Brain microvascular endothelial cell (primary cell): ENCODE measurements around the gene AATK.
"Not testable (repeated sequence)": the region's sequence is repeated elsewhere in the genome, so short reads cannot be mapped to it uniquely, and the experiment has no call there.

ENCODE experiments used
- DNase-seq: peaks from one replicate; pipeline ENCODE4 v3.0.0-alpha.2; 2020
- H3K27ac ChIP-seq: fragments of 250-450 bp; sonication (Bioruptor Pico); 2 replicates; pipeline ENCODE4 v1.5.1; 2020; ENCODE audit warnings: mild to moderate bottlenecking, moderate library complexity
- H3K27me3 ChIP-seq: fragments of 250-450 bp; sonication (Bioruptor Pico); replicated peaks from 2 replicates; pipeline ENCODE4 v1.5.1; 2020; ENCODE audit warnings: mild to moderate bottlenecking
- H3K36me3 ChIP-seq: fragments of 250-450 bp; sonication (Bioruptor Pico); replicated peaks from 2 replicates; pipeline ENCODE4 v1.5.1; 2020; ENCODE audit warnings: mild to moderate bottlenecking
- H3K4me3 ChIP-seq: 2 replicates; pipeline ENCODE4 v1.5.1; 2011; ENCODE audit warnings: low read depth, mild to moderate bottlenecking, control low read depth, low read length, moderate library complexity
- in situ Hi-C: cut with HindIII; loops from 2 replicates; pipeline ENCODE4 v1.10.0; 2017; ENCODE audit warnings: low sequenced_read_pairs, low pct_ligation_motif_present
- TF ChIP-seq, protein P1 (sequence below): IDR thresholded peaks from 2 replicates; pipeline ENCODE4 v1.5.1; 2011; ENCODE audit warnings: low read depth, mild to moderate bottlenecking, moderate library complexity, low read length, control low read depth, inconsistent platforms; ENCODE audit errors: missing control alignments

The AATK gene

DNA sequence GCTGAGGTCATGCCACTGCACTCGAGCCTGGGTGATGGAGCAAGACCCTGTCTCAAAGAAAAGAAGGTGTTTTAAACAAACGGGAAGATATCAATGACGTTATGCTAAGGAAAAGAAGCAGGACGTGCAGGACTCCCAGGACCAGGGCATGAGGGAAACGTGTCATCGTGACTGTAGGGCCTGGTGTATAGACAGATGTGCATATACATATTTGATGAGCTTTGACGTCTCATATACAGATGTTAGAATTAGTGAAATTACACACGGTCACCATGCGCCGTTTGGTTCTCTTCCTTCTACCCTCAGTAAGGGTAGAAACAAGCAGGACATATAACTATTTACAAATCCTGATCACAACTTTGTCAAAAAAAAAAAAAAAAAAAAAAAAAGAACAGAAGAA lies 18.3 kb downstream of the AATK start:
- H3K4me3 ChIP-seq: no peak overlapping the region
- no peak for DNase-seq

DNA sequence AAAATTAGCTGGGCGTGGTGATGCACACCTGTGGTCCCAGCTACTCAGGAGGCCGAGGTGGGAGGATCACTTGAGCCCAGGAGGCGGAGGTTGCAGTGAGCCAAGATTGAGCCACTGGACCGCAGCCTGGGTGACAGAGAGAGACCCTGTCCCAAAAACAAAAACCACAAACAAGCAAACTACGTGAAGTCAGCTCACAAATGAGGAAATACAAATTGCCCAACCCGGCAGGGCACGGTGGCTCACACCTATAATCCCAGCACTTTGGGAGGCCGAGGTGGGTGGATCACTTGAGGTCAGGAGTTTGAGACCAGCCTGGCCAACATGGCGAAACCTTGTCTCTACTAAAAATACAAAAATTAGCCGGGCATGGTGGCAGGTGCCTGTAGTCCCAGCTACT lies 19.8 kb downstream of the AATK start:
- in situ Hi-C loops, H3K4me3 ChIP-seq: not testable (repeated sequence)

More for the DNA sequence above, 18.3 kb downstream of the AATK start:
- no peaks in the 10 kb centered on the region for H3K27me3 ChIP-seq
- in situ Hi-C loops: no loop called here
- TF ChIP-seq, protein P1, sequence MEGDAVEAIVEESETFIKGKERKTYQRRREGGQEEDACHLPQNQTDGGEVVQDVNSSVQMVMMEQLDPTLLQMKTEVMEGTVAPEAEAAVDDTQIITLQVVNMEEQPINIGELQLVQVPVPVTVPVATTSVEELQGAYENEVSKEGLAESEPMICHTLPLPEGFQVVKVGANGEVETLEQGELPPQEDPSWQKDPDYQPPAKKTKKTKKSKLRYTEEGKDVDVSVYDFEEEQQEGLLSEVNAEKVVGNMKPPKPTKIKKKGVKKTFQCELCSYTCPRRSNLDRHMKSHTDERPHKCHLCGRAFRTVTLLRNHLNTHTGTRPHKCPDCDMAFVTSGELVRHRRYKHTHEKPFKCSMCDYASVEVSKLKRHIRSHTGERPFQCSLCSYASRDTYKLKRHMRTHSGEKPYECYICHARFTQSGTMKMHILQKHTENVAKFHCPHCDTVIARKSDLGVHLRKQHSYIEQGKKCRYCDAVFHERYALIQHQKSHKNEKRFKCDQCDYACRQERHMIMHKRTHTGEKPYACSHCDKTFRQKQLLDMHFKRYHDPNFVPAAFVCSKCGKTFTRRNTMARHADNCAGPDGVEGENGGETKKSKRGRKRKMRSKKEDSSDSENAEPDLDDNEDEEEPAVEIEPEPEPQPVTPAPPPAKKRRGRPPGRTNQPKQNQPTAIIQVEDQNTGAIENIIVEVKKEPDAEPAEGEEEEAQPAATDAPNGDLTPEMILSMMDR: no peak
- no peak overlapping the region for H3K27ac ChIP-seq
- no peaks in the 10 kb centered on the region for H3K36me3 ChIP-seq

DNA sequence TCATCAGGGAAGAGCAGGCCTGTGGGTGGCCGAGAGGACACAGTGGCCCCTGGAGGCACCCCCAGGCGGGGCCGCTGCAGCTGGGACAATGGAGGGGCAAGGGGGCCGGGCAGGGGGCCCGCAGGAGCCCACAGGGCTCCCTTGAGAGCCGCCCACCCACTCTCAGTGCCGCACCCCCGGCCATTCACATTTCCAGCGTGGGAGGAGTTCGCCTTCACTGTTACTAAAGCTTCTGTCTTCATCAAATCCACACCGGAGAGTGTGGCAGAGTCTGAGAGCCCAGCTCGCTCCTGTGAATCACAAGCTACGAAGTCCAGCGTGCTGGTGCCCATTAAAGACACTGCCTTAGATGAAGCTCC lies 21.6 kb downstream of the AATK start:
- no peak for DNase-seq
- no peaks in the 10 kb centered on the region for H3K27me3 ChIP-seq
- no peaks in the 10 kb centered on the region for H3K36me3 ChIP-seq
- no peak overlapping the region for H3K27ac ChIP-seq
- TF ChIP-seq, protein P1: no peak
- H3K4me3 ChIP-seq: no peak overlapping the region
- in situ Hi-C loops: no loop called here

More for the DNA sequence above, 19.8 kb downstream of the AATK start:
- not testable (repeated sequence) for H3K27me3 ChIP-seq, H3K36me3 ChIP-seq, DNase-seq, H3K27ac ChIP-seq

- Histone ChIP-seq H3K4me3 (no peak overlapping the region), H3K27ac (no peak overlapping the region), H3K36me3 (no peaks in the 10 kb centered on the region), H3K27me3 (no peaks in the 10 kb centered on the region)
- no peak for DNase-seq
- TF ChIP-seq, protein P1: no peak
- in situ Hi-C loops: no loop called here
Observed at GRCh38 chr17:81143717-81144422, 22.2 kb downstream of the AATK start.

- no peaks in the 10 kb centered on the region for H3K36me3 ChIP-seq
- no peak for DNase-seq
Observed at GRCh38 chr17:81143200-81143527, 22.9 kb downstream of the AATK start.

GRCh38 chr17:81142301-81143199 lies 23.5 kb downstream of the AATK start:
- Histone ChIP-seq H3K36me3 (no peaks in the 10 kb centered on the region), H3K27me3 (no peaks in the 10 kb centered on the region), H3K4me3 (no peak overlapping the region), H3K27ac (no peak overlapping the region)
- in situ Hi-C loops: no loop called here
- TF ChIP-seq, protein P1: peak; percentile 79
- DNase-seq: peak; percentile 67

More at GRCh38 chr17:81143200-81143527, 22.9 kb downstream of the AATK start:
- TF ChIP-seq, protein P1: no peak
- Histone ChIP-seq H3K27ac (no peak overlapping the region), H3K4me3 (no peak overlapping the region), H3K27me3 (no peaks in the 10 kb centered on the region)
- in situ Hi-C loops: no loop called here
